ENCODE results near the gene RAPGEF1.

DNA sequence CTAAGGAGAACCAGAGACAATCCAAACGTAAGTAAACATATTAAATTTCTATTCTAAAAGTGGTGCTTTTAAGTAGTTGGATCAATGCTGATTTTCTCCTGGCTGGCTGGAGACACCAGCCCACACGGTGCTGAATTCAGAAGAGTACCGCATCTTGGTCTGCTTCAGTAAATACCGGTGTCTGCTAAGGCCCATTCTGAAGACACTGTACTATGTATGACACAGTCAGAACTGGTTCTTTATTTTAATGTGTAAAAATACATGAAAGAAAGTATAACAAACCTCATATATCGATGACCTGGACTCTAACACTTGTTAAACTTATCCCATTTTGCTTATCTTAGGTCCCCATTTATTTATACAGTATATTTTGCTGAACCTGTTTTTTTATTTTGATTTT lies 32.8 kb downstream of the RAPGEF1 start:
- TF ChIP-seq POLR2A (IDR thresholded peaks at IDR 0.05), result no peak
- TF ChIP-seq, protein P1, sequence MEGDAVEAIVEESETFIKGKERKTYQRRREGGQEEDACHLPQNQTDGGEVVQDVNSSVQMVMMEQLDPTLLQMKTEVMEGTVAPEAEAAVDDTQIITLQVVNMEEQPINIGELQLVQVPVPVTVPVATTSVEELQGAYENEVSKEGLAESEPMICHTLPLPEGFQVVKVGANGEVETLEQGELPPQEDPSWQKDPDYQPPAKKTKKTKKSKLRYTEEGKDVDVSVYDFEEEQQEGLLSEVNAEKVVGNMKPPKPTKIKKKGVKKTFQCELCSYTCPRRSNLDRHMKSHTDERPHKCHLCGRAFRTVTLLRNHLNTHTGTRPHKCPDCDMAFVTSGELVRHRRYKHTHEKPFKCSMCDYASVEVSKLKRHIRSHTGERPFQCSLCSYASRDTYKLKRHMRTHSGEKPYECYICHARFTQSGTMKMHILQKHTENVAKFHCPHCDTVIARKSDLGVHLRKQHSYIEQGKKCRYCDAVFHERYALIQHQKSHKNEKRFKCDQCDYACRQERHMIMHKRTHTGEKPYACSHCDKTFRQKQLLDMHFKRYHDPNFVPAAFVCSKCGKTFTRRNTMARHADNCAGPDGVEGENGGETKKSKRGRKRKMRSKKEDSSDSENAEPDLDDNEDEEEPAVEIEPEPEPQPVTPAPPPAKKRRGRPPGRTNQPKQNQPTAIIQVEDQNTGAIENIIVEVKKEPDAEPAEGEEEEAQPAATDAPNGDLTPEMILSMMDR (IDR thresholded peaks at IDR 0.05 in 8 of 11, conservative IDR thresholded peaks at IDR 0.05 in 3 of 11), result no peak

All from spleen (tissue), 7 donors.